GM21367 (cell line): ENCODE data around the gene TP53TG3E.
"Not testable (repeated sequence)": the region's sequence is repeated elsewhere in the genome, so short reads cannot be mapped to it uniquely, and the experiment has no call there.

Experiments
- ATAC-seq: cut with Tn5 transposase; IDR thresholded peaks from one replicate; pipeline ENCODE4 v1.9.1; 2021; ENCODE audit not compliant: unreplicated experiment

Gene TP53TG3E, protein sequence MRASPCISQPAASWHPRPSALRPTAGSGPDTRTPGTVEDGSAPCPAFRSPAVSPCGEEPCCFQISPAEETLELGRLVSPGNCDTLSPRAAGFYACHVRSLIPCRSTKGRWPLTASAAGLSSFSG

DNA sequence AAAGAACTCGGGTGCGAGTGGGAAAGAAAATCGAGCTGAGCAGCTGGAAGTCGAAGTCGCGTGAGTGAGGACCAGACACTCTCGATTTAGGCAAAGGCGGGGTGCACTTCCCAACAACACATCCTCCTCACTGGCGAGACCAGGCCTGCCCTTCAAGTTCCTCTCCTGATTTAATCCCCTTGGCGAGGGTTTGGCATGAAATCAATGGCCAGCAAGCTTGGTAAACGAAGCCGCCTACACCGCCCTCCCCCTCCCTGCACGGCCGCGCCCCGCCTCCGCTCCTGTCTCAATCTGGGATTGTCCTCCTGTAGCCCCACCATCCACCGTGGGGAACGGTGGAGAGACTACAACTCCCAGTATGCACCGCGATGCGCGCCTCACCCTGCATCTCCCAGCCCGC is at the start of gene TP53TG3E:
TP53TG3E (plus strand) TSS at position 301 of the 400 bp plus-strand sequence; CDS start at position 369, 68 bp downstream.
- not testable (repeated sequence) for ATAC-seq

DNA sequence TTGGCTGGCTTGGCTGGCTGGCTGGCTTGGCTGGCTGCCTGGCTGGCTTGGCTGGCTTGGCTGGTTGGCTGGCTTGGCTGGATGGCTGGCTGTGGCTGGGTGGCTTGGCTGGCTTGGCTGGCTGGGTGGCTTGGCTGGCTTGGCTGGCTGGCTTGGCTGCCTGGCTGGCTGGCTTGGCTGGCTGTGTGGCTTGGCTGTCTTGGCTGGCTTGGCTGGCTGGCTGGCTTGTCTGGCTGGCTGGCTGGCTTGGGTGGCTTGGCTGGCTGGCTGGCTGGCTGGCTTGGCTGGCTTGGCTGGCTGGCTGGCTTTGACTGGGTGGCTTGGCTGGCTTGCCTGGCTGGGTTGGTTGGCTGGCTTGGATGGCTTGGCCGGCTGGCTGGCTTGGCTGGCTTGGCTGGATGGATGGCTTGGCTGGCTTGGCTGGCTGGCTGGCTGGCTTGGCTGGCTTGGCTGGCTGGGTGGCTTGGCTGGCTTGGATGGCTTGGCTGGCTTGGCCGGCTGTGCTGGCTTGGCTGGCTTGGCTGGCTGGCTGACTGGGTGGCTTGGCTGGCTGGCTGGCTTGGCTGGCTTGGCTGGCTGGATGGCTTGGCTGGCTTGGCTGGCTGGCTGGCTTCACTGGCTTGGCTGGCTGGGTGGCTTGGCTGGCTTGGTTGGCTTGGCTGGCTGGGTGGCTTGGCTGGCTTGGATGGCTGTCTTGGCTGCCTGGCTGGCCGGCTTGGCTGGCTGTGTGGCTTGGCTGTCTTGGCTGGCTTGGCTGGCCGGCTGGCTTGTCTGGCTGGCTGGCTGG is 32.3 kb downstream of the TP53TG3E start:
- not testable (repeated sequence) for ATAC-seq

DNA sequence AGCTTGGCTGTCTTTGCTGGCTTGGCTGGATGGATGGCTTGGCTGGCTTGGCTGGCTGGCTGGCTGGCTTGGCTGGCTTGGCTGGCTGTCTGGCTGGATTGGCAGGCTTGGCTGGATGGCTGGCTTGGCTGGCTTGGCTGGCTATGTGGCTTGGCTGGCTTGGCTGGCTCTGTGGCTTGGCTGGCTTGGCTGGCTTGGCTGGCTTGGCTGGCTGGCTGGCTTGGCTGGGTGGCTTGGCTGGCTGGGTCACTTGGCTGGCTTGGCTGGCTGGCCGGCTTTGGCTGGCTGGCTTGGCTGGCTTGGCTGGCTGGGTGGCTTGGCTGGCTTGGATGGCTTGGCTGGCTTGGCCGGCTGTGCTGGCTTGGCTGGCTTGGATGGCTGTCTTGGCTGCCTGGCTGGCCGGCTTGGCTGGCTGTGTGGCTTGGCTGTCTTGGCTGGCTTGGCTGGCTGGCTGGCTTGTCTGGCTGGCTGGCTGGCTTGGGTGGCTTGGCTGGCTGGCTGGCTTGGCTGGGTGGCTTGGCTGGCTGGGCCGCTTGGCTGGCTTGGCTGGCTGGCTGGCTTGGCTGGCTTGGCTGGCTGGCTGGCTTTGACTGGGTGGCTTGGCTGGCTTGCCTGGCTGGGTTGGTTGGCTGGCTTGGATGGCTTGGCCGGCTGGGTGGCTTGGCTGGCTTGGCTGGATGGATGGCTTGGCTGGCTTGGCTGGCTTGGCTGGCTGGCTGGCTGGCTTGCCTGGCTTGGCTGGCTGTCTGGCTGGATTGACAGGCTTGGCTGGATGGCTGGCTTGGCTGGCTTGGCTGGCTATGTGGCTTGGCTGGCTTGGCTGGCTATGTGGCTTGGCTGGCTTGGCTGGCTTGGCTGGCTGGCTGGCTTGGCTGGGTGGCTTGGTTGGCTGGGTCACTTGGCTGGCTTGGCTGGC is 33.8 kb downstream of the TP53TG3E start:
- ATAC-seq = not testable (repeated sequence)

GRCh38 chr16:33338543-33338951 is 34.4 kb downstream of the TP53TG3E start:
- not testable (repeated sequence) for ATAC-seq

GRCh38 chr16:33339093-33340061 is 35.3 kb downstream of the TP53TG3E start:
- ATAC-seq = not testable (repeated sequence)
